K562 (cell line): ENCODE measurements around the gene LRRC37A3. TPM values are rescaled to one million over a fixed set of nuclear protein-coding genes. Genes with fewer than 3 reads are reported as not detected.

ENCODE experiments used
- EP400 ChIP-seq: fragments of 450-650 bp; IDR thresholded peaks from 2 replicates; pipeline ENCODE4 v1.6.1; 2017; ENCODE audit warnings: antibody characterized with exemption, mild to moderate bottlenecking, moderate library complexity
- HDAC8 ChIP-seq: fragments of 450-650 bp; IDR thresholded peaks from 2 replicates; pipeline ENCODE4 v1.6.1; 2016; ENCODE audit warnings: mild to moderate bottlenecking, missing genetic modification characterization, moderate library complexity, missing compliant biosample characterization
- PHF20 ChIP-seq: fragments of 450-650 bp; IDR thresholded peaks from 2 replicates; pipeline ENCODE4 v1.6.1; 2018; ENCODE audit not compliant: partially characterized antibody
- ZNF431 ChIP-seq: sonication (generic); formaldehyde crosslinking; IDR thresholded peaks from 2 replicates; pipeline ENCODE4 v1.8.0; 2022; ENCODE audit warnings: mild to moderate bottlenecking, missing genetic modification reagents
- polyA plus RNA-seq, 8 experiments: library from polyadenylated mRNA; depleted of rRNA in 4 of 8; stranded (reverse) in 5 of 8; unstranded in 3 of 8; fragments of >200 nt; fragmentation: Nextera tagmentation in 2 of 8; fragmentation: Illumina TruSeq in 1 of 8; extraction: Ambion mirVana in 2 of 8; extraction: Trizol in 1 of 8; gene quantifications; 2 replicates each; pipeline versions ENCODE4 v1.2.1 to v1.2.3, GENCODE V29; 2011 to 2014; ENCODE audit warnings: inconsistent platforms in 1 of 8, missing spikeins in 1 of 8
- total RNA-seq, 7 experiments: library from RNA; depleted of rRNA in 6 of 7; stranded (reverse); fragments of >200 nt in 6 of 7; fragmentation: Illumina TruSeq in 2 of 7; extraction: Trizol in 2 of 7; gene quantifications; 2 replicates each; pipeline versions ENCODE4 v1.2.1 to v1.2.3, GENCODE V29; 2011 to 2021; ENCODE audit warnings: low replicate concordance in 1 of 7
- TF ChIP-seq, protein P1 (sequence below): fragments of 450-650 bp; IDR thresholded peaks from 2 replicates; pipeline ENCODE4 v1.6.1; 2014; ENCODE audit warnings: low read depth, mild to moderate bottlenecking, moderate library complexity, borderline replicate concordance
- TF ChIP-seq, protein P2 (sequence below), 2 experiments: fragments of 450-650 bp; formaldehyde crosslinking in 1 of 2; IDR thresholded peaks; 2 replicates each; pipeline versions ENCODE4 v1.4.0 to v1.6.1; 2014 to 2020; ENCODE audit warnings: mild to moderate bottlenecking in 2 of 2, borderline replicate concordance in 1 of 2, low read depth in 1 of 2
- TF ChIP-seq, protein P3 (sequence below), 3 experiments: fragments of 200-800 bp in 1 of 3; fragments of 250-450 bp in 1 of 3; fragments of 450-650 bp in 1 of 3; sonication (Bioruptor Pico) in 1 of 3; sonication (Bioruptor generic) in 1 of 3; formaldehyde crosslinking in 1 of 3; IDR thresholded peaks; 2 replicates each; pipeline versions ENCODE4 v1.6.1 to v1.8.0; 2016 to 2022; ENCODE audit warnings: mild to moderate bottlenecking in 2 of 3, missing genetic modification characterization in 2 of 3, missing compliant biosample characterization in 1 of 3, moderate library complexity in 1 of 3
- TF ChIP-seq, protein P4 (sequence below): fragments of 450-650 bp; IDR thresholded peaks from 2 replicates; pipeline ENCODE4 v1.6.1; 2017; ENCODE audit warnings: antibody characterized with exemption, mild to moderate bottlenecking

The LRRC37A3 gene
- total and polyA plus RNA-seq, 9 of the 15 experiments (the other 6 are each of a cell fraction or from before 2014, with no cell fraction given), result 0.14 to 5.9 (median 2.2) TPM

DNA sequence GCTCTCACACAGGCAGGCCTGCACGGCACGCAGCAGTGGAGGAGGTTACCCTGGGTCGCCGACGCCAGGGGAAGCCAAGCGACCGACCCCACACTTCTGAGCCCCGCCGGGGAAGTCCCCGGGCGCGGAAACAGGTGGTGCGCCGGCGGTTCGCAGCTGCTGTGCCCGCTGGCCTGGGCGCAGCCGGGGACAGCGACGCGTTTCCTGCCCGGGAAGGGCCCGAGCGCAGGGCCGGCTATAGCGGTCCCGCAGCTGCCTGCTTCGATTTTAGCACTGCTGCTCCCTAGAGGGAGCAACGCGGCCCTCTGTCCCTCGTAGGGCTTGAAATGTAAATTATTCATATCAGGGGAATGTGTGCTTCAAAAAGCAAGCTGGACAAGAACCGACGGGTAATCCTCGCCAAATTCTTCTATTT lies 46.6 kb upstream of the LRRC37A3 start (continued):
- TF ChIP-seq, protein P1, sequence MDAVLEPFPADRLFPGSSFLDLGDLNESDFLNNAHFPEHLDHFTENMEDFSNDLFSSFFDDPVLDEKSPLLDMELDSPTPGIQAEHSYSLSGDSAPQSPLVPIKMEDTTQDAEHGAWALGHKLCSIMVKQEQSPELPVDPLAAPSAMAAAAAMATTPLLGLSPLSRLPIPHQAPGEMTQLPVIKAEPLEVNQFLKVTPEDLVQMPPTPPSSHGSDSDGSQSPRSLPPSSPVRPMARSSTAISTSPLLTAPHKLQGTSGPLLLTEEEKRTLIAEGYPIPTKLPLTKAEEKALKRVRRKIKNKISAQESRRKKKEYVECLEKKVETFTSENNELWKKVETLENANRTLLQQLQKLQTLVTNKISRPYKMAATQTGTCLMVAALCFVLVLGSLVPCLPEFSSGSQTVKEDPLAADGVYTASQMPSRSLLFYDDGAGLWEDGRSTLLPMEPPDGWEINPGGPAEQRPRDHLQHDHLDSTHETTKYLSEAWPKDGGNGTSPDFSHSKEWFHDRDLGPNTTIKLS, result 0 out of 2 replicates have a peak, but pooled peaks have one; percentile 60
- TF ChIP-seq, protein P2, sequence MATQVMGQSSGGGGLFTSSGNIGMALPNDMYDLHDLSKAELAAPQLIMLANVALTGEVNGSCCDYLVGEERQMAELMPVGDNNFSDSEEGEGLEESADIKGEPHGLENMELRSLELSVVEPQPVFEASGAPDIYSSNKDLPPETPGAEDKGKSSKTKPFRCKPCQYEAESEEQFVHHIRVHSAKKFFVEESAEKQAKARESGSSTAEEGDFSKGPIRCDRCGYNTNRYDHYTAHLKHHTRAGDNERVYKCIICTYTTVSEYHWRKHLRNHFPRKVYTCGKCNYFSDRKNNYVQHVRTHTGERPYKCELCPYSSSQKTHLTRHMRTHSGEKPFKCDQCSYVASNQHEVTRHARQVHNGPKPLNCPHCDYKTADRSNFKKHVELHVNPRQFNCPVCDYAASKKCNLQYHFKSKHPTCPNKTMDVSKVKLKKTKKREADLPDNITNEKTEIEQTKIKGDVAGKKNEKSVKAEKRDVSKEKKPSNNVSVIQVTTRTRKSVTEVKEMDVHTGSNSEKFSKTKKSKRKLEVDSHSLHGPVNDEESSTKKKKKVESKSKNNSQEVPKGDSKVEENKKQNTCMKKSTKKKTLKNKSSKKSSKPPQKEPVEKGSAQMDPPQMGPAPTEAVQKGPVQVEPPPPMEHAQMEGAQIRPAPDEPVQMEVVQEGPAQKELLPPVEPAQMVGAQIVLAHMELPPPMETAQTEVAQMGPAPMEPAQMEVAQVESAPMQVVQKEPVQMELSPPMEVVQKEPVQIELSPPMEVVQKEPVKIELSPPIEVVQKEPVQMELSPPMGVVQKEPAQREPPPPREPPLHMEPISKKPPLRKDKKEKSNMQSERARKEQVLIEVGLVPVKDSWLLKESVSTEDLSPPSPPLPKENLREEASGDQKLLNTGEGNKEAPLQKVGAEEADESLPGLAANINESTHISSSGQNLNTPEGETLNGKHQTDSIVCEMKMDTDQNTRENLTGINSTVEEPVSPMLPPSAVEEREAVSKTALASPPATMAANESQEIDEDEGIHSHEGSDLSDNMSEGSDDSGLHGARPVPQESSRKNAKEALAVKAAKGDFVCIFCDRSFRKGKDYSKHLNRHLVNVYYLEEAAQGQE (IDR thresholded peaks at IDR 0.05; ENCODE audit: borderline replicate concordance), result peak; percentile 42; the same call in 1 of the 2 replicates
- TF ChIP-seq, protein P2 (CRISPR knock-in tag; IDR thresholded peaks at IDR 0.05; ENCODE audit: low read depth), result 0 out of 2 replicates have a peak, but pooled peaks have one; percentile 68
- TF ChIP-seq EP400 (peak; percentile 79), PHF20 (peak; percentile 69), ZNF431 (CRISPR knock-in tag) (0 out of 2 replicates have a peak, but pooled peaks have one; percentile 29), HDAC8 (tag) (peak; percentile 57; the same call in 1 of the 2 replicates)
- TF ChIP-seq, protein P3, sequence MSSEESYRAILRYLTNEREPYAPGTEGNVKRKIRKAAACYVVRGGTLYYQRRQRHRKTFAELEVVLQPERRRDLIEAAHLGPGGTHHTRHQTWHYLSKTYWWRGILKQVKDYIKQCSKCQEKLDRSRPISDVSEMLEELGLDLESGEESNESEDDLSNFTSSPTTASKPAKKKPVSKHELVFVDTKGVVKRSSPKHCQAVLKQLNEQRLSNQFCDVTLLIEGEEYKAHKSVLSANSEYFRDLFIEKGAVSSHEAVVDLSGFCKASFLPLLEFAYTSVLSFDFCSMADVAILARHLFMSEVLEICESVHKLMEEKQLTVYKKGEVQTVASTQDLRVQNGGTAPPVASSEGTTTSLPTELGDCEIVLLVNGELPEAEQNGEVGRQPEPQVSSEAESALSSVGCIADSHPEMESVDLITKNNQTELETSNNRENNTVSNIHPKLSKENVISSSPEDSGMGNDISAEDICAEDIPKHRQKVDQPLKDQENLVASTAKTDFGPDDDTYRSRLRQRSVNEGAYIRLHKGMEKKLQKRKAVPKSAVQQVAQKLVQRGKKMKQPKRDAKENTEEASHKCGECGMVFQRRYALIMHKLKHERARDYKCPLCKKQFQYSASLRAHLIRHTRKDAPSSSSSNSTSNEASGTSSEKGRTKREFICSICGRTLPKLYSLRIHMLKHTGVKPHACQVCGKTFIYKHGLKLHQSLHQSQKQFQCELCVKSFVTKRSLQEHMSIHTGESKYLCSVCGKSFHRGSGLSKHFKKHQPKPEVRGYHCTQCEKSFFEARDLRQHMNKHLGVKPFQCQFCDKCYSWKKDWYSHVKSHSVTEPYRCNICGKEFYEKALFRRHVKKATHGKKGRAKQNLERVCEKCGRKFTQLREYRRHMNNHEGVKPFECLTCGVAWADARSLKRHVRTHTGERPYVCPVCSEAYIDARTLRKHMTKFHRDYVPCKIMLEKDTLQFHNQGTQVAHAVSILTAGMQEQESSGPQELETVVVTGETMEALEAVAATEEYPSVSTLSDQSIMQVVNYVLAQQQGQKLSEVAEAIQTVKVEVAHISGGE (CRISPR knock-in tag; IDR thresholded peaks at IDR 0.05), result peak in 1 of 3 experiments; percentile 64; a peak in 3 of 6 replicates
- TF ChIP-seq, protein P4, sequence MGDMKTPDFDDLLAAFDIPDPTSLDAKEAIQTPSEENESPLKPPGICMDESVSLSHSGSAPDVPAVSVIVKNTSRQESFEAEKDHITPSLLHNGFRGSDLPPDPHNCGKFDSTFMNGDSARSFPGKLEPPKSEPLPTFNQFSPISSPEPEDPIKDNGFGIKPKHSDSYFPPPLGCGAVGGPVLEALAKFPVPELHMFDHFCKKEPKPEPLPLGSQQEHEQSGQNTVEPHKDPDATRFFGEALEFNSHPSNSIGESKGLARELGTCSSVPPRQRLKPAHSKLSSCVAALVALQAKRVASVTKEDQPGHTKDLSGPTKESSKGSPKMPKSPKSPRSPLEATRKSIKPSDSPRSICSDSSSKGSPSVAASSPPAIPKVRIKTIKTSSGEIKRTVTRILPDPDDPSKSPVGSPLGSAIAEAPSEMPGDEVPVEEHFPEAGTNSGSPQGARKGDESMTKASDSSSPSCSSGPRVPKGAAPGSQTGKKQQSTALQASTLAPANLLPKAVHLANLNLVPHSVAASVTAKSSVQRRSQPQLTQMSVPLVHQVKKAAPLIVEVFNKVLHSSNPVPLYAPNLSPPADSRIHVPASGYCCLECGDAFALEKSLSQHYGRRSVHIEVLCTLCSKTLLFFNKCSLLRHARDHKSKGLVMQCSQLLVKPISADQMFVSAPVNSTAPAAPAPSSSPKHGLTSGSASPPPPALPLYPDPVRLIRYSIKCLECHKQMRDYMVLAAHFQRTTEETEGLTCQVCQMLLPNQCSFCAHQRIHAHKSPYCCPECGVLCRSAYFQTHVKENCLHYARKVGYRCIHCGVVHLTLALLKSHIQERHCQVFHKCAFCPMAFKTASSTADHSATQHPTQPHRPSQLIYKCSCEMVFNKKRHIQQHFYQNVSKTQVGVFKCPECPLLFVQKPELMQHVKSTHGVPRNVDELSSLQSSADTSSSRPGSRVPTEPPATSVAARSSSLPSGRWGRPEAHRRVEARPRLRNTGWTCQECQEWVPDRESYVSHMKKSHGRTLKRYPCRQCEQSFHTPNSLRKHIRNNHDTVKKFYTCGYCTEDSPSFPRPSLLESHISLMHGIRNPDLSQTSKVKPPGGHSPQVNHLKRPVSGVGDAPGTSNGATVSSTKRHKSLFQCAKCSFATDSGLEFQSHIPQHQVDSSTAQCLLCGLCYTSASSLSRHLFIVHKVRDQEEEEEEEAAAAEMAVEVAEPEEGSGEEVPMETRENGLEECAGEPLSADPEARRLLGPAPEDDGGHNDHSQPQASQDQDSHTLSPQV, result peak; percentile 97
